Measurements from ENCODE around the gene GTF2E1. TPM values are rescaled to one million over a fixed set of nuclear protein-coding genes. Genes with fewer than 3 reads are reported as not detected.

GTF2E1 gene
- total RNA-seq, 2 experiments from 2014 or later = 25.4 to 32.6 TPM

DNA sequence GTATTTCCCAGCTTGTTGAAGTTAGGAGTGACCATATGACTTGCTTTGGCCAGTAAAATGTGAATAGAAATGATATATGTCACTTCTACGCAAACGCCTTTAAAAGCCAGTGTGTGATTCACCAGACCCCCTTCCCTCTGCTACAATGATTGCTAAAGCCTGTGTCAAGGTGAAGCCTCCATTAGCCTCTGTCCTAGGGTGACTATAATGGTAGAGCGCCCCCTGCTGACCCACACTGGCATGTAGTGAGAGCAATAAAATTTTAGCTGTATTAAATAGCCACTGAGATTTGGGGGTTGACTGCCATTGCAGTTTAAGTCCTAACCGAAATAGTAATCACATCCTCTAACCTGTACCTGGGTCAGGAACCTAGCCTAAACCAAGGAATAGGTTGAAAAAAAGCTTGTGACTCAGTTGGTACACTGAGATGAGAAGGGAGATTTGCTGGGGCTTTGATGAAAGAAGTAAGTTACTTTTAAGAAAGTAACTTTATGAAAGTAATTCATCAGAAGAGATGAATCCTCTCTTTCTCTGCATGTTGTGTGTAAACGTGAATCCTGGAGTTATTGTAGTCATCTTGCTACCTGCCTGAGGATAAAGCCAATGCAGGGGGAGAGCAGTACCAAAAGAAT, 52.6 kb downstream of the GTF2E1 start:
- no peak overlapping the region for H3K27ac Mint-ChIP-seq
- no peaks in the 10 kb centered on the region for H3K4me1 Mint-ChIP-seq
- DNase-seq = peak; percentile 85
- no peaks in the 10 kb centered on the region for H3K36me3 Mint-ChIP-seq
- ATAC-seq = peak; percentile 96
- CTCF ChIA-PET = interaction anchor here (0.6 to 4.7 kb wide), 27 partner anchors 9 to 551 kb away, joined by 3 to 42 read pairs (median 4); partner anchors contain the start of gene NDUFB4
- no peak overlapping the region for H3K4me3 Mint-ChIP-seq
- H3K27me3 Mint-ChIP-seq = no peaks in the 10 kb centered on the region
- H3K9me3 Mint-ChIP-seq (ENCODE audit: low read depth) = no peaks in the 10 kb centered on the region

DNA sequence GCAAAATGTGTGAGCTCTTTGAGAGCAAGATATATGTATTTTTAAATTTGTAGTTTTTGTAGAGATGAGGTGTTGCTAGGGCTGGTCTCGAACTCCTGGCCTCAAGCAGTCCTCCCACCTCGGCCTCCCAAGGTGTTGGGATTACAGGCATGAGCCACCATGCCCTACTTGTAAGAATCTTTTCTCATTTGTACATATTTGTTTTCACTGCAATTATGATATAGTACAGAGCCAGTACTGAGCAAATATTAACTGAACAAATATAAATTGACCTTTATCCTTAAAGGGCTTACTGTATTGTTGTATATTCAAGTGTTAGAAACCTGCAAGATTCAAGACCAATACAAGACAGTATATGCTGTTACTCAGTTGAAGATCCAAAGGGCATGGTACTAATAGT, 53.4 kb downstream of the GTF2E1 start:
- no peak overlapping the region for H3K27ac Mint-ChIP-seq
- DNase-seq (no peak), ATAC-seq (no peak)
- H3K4me3 Mint-ChIP-seq = no peak overlapping the region
- H3K9me3 Mint-ChIP-seq (ENCODE audit: low read depth) = no peaks in the 10 kb centered on the region
- H3K4me1 Mint-ChIP-seq = no peaks in the 10 kb centered on the region
- CTCF ChIA-PET = interaction anchor here (1.2 to 4.7 kb wide), 7 partner anchors 14 to 238 kb away, joined by 3 to 42 read pairs (median 8); no protein-coding TSS in a partner anchor
- no peaks in the 10 kb centered on the region for H3K27me3 Mint-ChIP-seq
- no peaks in the 10 kb centered on the region for H3K36me3 Mint-ChIP-seq

DNA sequence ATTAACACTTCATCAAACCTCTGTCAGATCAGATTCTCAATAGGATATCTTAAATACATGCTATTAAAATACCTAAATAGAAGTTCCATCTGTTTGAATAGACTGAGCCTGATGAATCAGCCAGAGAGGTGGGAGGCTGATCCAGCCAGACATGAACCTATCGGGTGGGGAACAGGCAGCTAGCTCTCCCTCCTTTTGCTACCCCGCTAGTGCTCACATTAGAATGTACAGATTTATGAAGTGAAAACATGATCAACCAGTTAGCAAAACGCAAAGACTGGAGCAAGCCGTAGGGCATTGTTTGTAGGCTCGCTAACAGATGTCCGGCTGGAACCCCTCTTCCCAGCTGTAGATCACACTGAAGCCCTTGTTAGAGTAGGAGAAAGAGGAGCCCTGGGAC, 54.4 kb downstream of the GTF2E1 start:
- H3K4me3 Mint-ChIP-seq = no peak overlapping the region
- H3K36me3 Mint-ChIP-seq = no peaks in the 10 kb centered on the region
- no peak overlapping the region for H3K27ac Mint-ChIP-seq
- no peaks in the 10 kb centered on the region for H3K4me1 Mint-ChIP-seq
- ATAC-seq (no peak), DNase-seq (no peak)
- no peaks in the 10 kb centered on the region for H3K27me3 Mint-ChIP-seq
- CTCF ChIA-PET = interaction anchor here (1.4 kb wide), 1 partner anchor 238 kb away, joined by 4 read pairs; no protein-coding TSS in a partner anchor
- H3K9me3 Mint-ChIP-seq (ENCODE audit: low read depth) = no peaks in the 10 kb centered on the region

DNA sequence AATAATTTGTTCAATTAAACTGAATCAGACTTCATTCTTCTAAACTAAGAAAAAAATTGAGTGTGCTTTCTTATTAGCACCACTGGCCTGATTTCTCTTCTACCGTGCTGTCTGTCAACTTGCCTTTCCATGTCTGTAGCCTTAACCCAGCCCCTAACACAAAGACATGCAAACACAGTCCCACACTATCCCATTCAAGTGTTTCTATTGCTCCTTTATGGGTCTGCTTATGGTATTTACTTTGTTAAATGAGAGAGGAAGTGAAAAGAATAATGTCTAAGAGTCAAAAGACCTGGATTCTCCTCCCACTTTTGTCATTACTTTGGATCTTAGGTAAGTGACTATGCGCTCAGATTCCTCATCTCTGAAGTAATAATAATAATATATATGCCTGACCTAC, 55.3 kb downstream of the GTF2E1 start:
- ATAC-seq = no peak
- H3K27me3 Mint-ChIP-seq = no peaks in the 10 kb centered on the region
- no peaks in the 10 kb centered on the region for H3K4me1 Mint-ChIP-seq
- no peak overlapping the region for H3K27ac Mint-ChIP-seq
- no peak overlapping the region for H3K4me3 Mint-ChIP-seq
- no peak for DNase-seq
- no peaks in the 10 kb centered on the region for H3K36me3 Mint-ChIP-seq
- CTCF ChIA-PET = interaction anchor here (1.3 to 2.6 kb wide), 3 partner anchors 234 to 239 kb away, joined by 4 to 12 read pairs (median 4); no protein-coding TSS in a partner anchor
- no peaks in the 10 kb centered on the region for H3K9me3 Mint-ChIP-seq (ENCODE audit: low read depth)

DNA sequence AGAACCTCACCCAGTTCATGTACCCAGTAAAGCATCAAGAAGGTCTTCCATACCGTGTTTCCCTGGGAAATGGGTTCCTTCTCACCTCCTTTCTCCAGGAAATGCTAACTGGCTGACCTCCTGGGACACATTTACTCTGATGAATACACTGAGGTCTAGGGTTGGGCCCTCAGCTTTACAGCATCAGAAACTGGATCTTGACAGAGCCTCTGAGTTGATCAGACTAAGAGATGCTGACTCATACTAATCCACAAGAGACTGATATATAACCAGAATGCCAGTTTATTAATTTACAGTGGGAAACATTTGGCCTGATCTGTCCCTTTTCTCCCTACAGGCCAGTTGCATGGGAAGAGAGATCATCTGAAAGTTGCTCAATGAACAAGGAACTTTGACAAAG, 55.8 kb downstream of the GTF2E1 start:
- no peak overlapping the region for H3K27ac Mint-ChIP-seq
- H3K27me3 Mint-ChIP-seq = no peaks in the 10 kb centered on the region
- CTCF ChIA-PET = interaction anchor here (1.3 to 2.6 kb wide), 2 partner anchors 235 to 237 kb away, joined by 4 to 12 read pairs; no protein-coding TSS in a partner anchor
- no peak for ATAC-seq
- H3K9me3 Mint-ChIP-seq (ENCODE audit: low read depth) = no peaks in the 10 kb centered on the region
- no peak overlapping the region for H3K4me3 Mint-ChIP-seq
- H3K4me1 Mint-ChIP-seq = no peaks in the 10 kb centered on the region
- DNase-seq = no peak
- H3K36me3 Mint-ChIP-seq = no peaks in the 10 kb centered on the region

DNA sequence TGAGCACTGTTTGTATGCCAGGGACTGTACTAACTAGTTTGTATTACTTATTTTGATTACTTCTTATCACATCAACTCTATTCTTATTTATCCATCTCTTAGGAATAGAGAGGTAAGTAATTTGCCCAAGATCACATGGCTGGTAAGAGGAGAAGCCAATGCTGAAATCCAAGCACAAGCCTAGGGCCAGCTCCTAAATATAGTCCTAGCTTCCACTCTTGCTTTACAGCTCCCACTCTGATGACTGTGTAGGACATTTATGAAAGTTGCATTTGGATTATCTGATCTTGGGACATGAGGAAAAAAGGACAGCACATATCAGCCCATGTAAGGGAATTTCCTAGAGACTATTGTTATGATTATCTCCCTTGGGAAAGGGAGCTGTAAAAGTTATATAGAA, 58.1 kb downstream of the GTF2E1 start:
- no peaks in the 10 kb centered on the region for H3K27me3 Mint-ChIP-seq
- H3K36me3 Mint-ChIP-seq = no peaks in the 10 kb centered on the region
- H3K27ac Mint-ChIP-seq = no peak overlapping the region
- no peak overlapping the region for H3K4me3 Mint-ChIP-seq
- no peaks in the 10 kb centered on the region for H3K9me3 Mint-ChIP-seq (ENCODE audit: low read depth)
- CTCF ChIA-PET = interaction anchor here (2.6 kb wide), 1 partner anchor 240 kb away, joined by 12 read pairs; no protein-coding TSS in a partner anchor
- no peak for DNase-seq
- H3K4me1 Mint-ChIP-seq = no peaks in the 10 kb centered on the region
- no peak for ATAC-seq

DNA sequence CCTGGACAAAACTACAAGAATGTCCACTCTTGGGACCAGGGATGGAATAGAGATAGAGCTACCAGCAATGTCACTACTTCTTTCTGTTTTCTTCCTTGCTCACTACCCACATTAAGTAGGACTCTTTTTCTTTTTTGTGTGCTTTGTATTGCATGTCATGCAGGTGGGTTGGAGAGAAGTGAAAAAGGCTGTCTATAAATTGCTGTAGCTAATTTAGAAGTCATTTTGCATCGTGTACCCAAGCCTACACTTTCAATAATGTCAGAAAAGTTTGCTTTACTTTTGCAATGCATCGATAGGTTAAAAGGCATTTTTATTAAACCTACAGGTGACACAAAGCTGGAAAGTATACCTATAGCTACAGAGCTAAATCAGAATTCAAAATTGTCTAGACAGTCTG, 58.9 kb downstream of the GTF2E1 start:
- H3K36me3 Mint-ChIP-seq = no peaks in the 10 kb centered on the region
- CTCF ChIA-PET = no interaction called here

DNA sequence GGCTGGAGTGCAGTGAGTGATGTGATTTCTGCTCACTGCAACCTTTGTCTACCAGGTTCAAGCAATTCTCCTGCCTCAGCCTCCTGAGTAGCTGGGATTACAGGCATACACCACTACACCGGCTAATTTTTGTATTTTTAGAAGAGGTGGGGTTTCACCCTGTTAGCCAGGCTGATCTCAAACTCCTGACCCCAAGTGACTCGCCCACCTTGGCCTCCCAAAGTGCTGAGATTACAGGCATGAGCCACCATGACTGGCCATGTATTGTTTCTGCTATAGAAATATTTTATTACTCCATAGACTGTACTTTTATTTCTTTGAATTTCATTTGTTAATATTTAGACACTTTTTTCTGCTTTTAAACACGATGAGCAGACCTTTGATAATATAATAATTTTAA, 60.4 kb downstream of the GTF2E1 start:
- CTCF ChIA-PET = interaction anchor here (0.7 kb wide), 1 partner anchor 324 kb away, joined by 3 read pairs; no protein-coding TSS in a partner anchor

More for the DNA sequence above, 58.9 kb downstream of the GTF2E1 start:
- Mint-ChIP-seq H3K4me3 (no peak overlapping the region), H3K27ac (no peak overlapping the region), H3K27me3 (no peaks in the 10 kb centered on the region), H3K9me3 (ENCODE audit: low read depth) (no peaks in the 10 kb centered on the region), H3K4me1 (no peaks in the 10 kb centered on the region)
- DNase-seq = no peak
- ATAC-seq = no peak

DNA sequence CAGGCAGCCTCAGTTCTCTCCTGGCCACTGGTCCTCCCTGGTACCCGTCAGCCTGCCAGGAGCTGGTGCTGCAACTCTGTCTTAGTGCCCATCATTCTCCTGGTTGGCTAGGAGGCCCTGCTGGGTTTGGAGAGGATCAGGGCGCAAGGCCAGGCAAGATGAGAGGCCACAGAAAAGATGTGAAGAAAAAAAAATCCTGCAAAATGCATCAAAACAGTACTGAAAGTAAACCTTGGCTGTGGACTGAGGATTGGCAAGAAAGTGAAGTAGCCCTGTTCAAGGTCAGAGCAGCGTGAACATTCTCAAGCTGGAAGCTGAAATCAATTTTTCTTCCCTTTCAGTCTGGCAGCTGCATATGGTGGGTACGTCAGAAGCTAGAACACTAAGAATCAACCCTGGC, 74.2 kb downstream of the GTF2E1 start:
- Mint-ChIP-seq H3K4me1 (no peaks in the 10 kb centered on the region), H3K27ac (no peak overlapping the region), H3K36me3 (no peaks in the 10 kb centered on the region), H3K9me3 (ENCODE audit: low read depth) (no peaks in the 10 kb centered on the region), H3K27me3 (peaks cover 19% of the 10 kb centered on the region), H3K4me3 (no peak overlapping the region)
- ATAC-seq = no peak
- CTCF ChIA-PET = no interaction called here
- no peak for DNase-seq

More for the DNA sequence above, 60.4 kb downstream of the GTF2E1 start:
- peaks cover 2% of the 10 kb centered on the region for H3K27me3 Mint-ChIP-seq
- H3K4me1 Mint-ChIP-seq = no peaks in the 10 kb centered on the region
- no peaks in the 10 kb centered on the region for H3K9me3 Mint-ChIP-seq (ENCODE audit: low read depth)
- H3K4me3 Mint-ChIP-seq = no peak overlapping the region
- no peak for DNase-seq
- H3K27ac Mint-ChIP-seq = no peak overlapping the region
- H3K36me3 Mint-ChIP-seq = no peaks in the 10 kb centered on the region
- ATAC-seq = no peak

DNA sequence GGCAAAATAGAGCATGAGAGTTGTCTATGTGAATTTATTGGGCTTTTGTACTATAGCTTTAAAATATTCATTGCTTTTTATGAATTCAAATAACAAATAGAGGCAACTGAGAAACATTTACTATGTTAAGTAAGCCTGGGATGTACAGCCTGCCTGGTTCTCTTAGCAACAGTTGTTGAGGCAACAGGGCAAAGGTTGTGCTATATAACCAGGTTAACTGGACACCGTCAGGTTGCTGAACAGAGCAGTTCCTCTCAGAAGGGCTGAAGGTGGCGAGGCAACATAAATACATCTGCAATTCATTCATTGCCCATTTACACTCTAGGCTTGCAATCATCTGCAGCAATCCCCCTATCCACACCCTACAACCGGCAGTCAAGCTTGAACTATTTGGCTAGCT, 78.2 kb downstream of the GTF2E1 start:
- Mint-ChIP-seq H3K9me3 (ENCODE audit: low read depth) (no peaks in the 10 kb centered on the region), H3K27me3 (peaks cover 12% of the 10 kb centered on the region), H3K27ac (no peak overlapping the region), H3K4me3 (no peak overlapping the region), H3K4me1 (no peaks in the 10 kb centered on the region), H3K36me3 (no peaks in the 10 kb centered on the region)
- ATAC-seq (no peak), DNase-seq (no peak)
- CTCF ChIA-PET = interaction anchor here (1.2 kb wide), 1 partner anchor 254 kb away, joined by 3 read pairs; no protein-coding TSS in a partner anchor

DNA sequence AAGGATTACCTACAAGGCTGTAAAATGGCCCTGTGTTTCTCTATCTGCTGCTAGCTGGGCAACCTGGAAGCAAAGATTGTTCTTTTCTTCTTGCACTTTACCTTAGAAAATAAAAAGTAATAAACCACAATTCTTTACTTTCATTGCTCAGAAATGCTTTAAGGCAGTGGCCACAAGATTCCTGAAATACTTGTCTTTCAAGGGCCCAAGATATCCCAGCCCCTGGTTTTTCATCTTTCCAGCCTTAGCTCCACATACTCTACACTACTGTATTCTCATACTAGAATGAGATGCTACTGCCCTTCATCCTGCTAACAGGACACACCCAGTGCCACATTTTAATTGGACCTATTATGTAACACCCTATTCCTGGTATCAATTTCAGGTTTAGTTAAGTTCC, 78.9 kb downstream of the GTF2E1 start:
- Mint-ChIP-seq H3K9me3 (ENCODE audit: low read depth) (no peaks in the 10 kb centered on the region), H3K27me3 (peaks cover 12% of the 10 kb centered on the region), H3K4me1 (no peaks in the 10 kb centered on the region), H3K36me3 (no peaks in the 10 kb centered on the region), H3K4me3 (no peak overlapping the region), H3K27ac (no peak overlapping the region)
- ATAC-seq (no peak), DNase-seq (no peak)
- CTCF ChIA-PET = no interaction called here

DNA sequence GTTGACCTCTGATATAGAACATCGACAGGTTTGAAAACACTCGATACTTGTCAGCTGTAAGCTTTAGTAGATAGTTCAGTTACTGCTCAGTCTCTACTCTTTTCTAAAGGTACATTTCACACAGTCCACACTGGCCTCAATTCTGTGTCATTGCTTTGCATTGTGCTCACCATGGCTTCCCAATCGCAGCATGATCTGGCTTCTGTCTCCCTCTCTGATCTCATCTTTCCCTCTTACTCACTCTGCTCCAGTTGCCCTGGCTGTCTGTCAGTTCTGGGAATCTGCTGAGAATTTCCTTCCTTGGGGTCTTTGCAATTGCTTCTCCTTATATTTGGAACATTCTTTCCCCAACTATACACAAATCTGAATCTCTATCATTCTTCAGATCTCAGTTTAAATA, 80.6 kb downstream of the GTF2E1 start:
- no peaks in the 10 kb centered on the region for H3K36me3 Mint-ChIP-seq
- DNase-seq (no peak), ATAC-seq (no peak)
- CTCF ChIA-PET = no interaction called here
- peaks cover 12% of the 10 kb centered on the region for H3K27me3 Mint-ChIP-seq
- no peaks in the 10 kb centered on the region for H3K9me3 Mint-ChIP-seq (ENCODE audit: low read depth)
- H3K27ac Mint-ChIP-seq = no peak overlapping the region
- no peaks in the 10 kb centered on the region for H3K4me1 Mint-ChIP-seq
- H3K4me3 Mint-ChIP-seq = no peak overlapping the region

DNA sequence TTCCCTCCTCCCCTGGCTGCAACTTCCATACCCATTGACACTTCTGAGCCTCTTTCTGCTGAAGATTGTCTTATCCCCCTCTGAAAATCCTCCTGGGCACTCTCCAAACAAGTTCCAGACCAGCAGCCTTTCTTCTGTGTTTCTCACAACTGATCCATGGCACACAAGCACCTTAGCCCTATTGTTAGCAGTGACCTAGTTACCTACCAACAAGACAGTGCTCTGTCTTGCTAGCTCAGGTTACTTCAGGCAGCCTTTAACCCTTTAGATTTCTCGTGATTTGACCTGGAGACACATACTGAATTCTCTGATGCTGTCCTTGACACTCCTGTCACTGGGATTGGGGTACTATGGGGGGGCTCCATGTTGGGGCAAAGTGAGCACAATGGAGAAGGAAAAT, 82.1 kb downstream of the GTF2E1 start:
- no peaks in the 10 kb centered on the region for H3K9me3 Mint-ChIP-seq (ENCODE audit: low read depth)
- no peak overlapping the region for H3K4me3 Mint-ChIP-seq
- peaks cover 5% of the 10 kb centered on the region for H3K27me3 Mint-ChIP-seq
- no peaks in the 10 kb centered on the region for H3K4me1 Mint-ChIP-seq
- no peak for DNase-seq
- CTCF ChIA-PET = no interaction called here
- no peaks in the 10 kb centered on the region for H3K36me3 Mint-ChIP-seq
- H3K27ac Mint-ChIP-seq = no peak overlapping the region
- ATAC-seq = no peak

DNA sequence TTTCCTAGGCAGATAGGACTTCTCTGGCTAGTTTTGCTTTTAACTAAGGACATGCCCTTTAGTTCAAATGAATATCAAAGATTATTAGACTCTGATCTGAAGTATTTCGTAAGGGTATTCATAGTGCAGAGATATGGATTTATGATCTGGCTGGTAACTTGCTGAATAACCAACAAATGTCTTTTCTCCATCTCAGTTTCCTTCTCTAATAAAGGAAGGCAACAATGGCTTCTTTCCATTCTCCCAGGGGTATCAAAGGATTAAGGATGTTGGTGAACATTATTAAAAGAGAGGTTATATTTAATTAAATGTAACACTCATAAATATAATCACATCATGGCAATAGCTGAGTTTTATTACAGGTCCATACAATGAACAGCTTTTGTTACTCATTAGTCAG, 86.3 kb downstream of the GTF2E1 start:
- DNase-seq (no peak), ATAC-seq (no peak)
- no peaks in the 10 kb centered on the region for H3K4me1 Mint-ChIP-seq
- no peaks in the 10 kb centered on the region for H3K36me3 Mint-ChIP-seq
- no peaks in the 10 kb centered on the region for H3K9me3 Mint-ChIP-seq (ENCODE audit: low read depth)
- H3K27me3 Mint-ChIP-seq = peaks cover 10% of the 10 kb centered on the region
- H3K4me3 Mint-ChIP-seq = no peak overlapping the region
- no peak overlapping the region for H3K27ac Mint-ChIP-seq
- CTCF ChIA-PET = interaction anchor here (1.1 kb wide), 1 partner anchor 270 kb away, joined by 3 read pairs; no protein-coding TSS in a partner anchor

Data from activated CD8-positive, alpha-beta memory T cell treated with anti-CD3 and anti-CD28 coated beads, Interleukin-2, amount 10 ng/mL, durations not matched to agents 7 days and 5 days (primary cell).